Tibial nerve (tissue), 3 donors: ENCODE measurements around the gene PDYN.

Experiments
- EP300 ChIP-seq, 2 donors: sonication (generic); formaldehyde crosslinking; IDR thresholded peaks; one replicate each; pipeline ENCODE4 v1.6.1; 2017; ENCODE audit warnings: antibody characterized with exemption in 2 of 2, mild to moderate bottlenecking in 1 of 2
- POLR2A ChIP-seq, 2 donors: fragments of 450-650 bp; IDR thresholded peaks; one replicate each; pipeline ENCODE4 v1.6.1; 2017; ENCODE audit warnings: antibody characterized with exemption in 2 of 2, mild to moderate bottlenecking in 2 of 2, moderate library complexity in 2 of 2

DNA sequence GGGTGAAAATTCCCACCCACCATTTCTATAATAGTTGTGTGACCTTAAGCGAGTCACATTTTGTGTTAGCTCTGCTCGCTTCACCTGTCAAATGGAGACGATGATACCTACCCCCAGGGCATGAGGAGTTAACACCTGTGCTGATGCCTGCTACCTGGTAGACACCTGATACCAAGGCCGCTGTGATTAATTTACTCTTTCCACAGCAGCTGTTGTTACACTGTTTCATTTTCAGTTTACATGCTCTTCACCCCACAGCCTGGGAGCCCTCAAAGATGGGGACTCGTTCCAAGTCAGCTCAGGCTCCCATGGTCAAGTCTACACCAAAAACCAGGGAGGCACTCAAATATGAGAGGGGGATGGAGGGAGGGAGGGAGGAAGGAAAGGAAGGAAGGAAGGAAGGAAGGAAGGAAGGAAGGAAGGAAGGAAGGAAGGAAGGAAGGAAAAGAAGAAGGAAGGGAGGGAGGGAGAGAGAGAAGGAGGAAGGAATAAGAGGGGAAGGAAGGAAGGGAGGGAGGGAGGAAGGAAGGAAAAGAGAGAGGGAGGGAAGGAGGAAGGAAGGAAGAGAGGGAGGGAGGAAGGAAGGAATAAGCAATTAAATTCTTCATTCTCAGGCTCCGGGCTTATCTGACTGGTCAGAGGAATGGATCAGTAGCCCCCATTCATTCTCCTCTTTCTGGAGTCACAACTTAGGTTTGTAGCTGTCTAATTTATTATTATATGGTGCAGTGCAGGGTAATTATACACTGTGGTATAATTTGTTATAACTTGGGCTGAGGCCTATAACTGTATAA lies 40.9 kb downstream of the PDYN start:
- no peak for TF ChIP-seq EP300 (IDR thresholded peaks at IDR 0.05)
- no peak for TF ChIP-seq POLR2A (IDR thresholded peaks at IDR 0.05)
